GM12891 (cell line): Measurements from ENCODE around the gene UBE2D1.

Experiments used
- PAX5 ChIP-seq: IDR thresholded peaks from 2 replicates; pipeline ENCODE4 v1.6.1; 2011; ENCODE audit warnings: low read length, moderate library complexity, mild to moderate bottlenecking; ENCODE audit not compliant: insufficient read depth, severe bottlenecking
- POLR2A ChIP-seq: IDR thresholded peaks from 2 replicates; pipeline ENCODE4 v1.6.1; 2011; ENCODE audit warnings: low read depth, low read length, control low read depth
- POLR2AphosphoS5 ChIP-seq: IDR thresholded peaks from 2 replicates; pipeline ENCODE4 v1.6.1; 2011; ENCODE audit warnings: low read depth, low read length, control low read depth
- TAF1 ChIP-seq: IDR thresholded peaks from 2 replicates; pipeline ENCODE4 v1.6.1; 2011; ENCODE audit warnings: low read depth, low read length, control low read depth

- TF ChIP-seq POLR2A (no peak), POLR2AphosphoS5 (no peak), PAX5 (no peak), TAF1 (no peak)
Measured at GRCh38 chr10:58361353-58361752, 26.5 kb downstream of the UBE2D1 start.
